Measurements from ENCODE around the gene CFAP57. TPM values are rescaled to one million over a fixed set of nuclear protein-coding genes. Genes with fewer than 3 reads are reported as not detected.

Gene CFAP57
- total and polyA plus RNA-seq, 2 of the 13 experiments (the other 11 are each of a cell fraction or from before 2014, with no cell fraction given), result 0.01 TPM; not detected in 1

GRCh38 chr1:43247256-43247921 is 75.3 kb downstream of the CFAP57 start (continued):
- TF ChIP-seq PRDM4 (CRISPR knock-in tag; IDR thresholded peaks at IDR 0.05; ENCODE audit: borderline replicate concordance) (no peak), CEBPB (IDR thresholded peaks at IDR 0.05; ENCODE audit: borderline replicate concordance, low read depth, low read length) (0 out of 2 replicates have a peak, but pooled peaks have one; percentile 11), MXI1 (IDR thresholded peaks at IDR 0.05; ENCODE audit: borderline replicate concordance, low read depth, low read length) (no peak), ZNF724P (CRISPR knock-in tag; IDR thresholded peaks at IDR 0.05; ENCODE audit: borderline replicate concordance) (peak; percentile 97), FOXO4 (CRISPR knock-in tag; conservative IDR thresholded peaks at IDR 0.05) (no peak), HMG20A (CRISPR knock-in tag; IDR thresholded peaks at IDR 0.05; ENCODE audit: borderline replicate concordance) (0 out of 2 replicates have a peak, but pooled peaks have one; percentile 3), HOXD1 (CRISPR knock-in tag; IDR thresholded peaks at IDR 0.05) (no peak), DMAP1 (CRISPR knock-in tag; IDR thresholded peaks at IDR 0.05) (no peak), ZNF839 (CRISPR knock-in tag; IDR thresholded peaks at IDR 0.05; ENCODE audit: borderline replicate concordance) (no peak)
- TF ChIP-seq, protein P1, sequence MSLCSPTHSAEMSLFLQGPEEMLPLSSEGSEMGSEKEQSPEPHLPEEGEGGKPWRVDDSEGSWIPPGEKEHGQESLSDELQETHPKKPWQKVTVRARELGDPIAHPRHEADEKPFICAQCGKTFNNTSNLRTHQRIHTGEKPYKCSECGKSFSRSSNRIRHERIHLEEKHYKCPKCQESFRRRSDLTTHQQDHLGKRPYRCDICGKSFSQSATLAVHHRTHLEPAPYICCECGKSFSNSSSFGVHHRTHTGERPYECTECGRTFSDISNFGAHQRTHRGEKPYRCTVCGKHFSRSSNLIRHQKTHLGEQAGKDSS (CRISPR knock-in tag; IDR thresholded peaks at IDR 0.05; ENCODE audit: borderline replicate concordance, low read depth), result no peak
- TF ChIP-seq, protein P2, sequence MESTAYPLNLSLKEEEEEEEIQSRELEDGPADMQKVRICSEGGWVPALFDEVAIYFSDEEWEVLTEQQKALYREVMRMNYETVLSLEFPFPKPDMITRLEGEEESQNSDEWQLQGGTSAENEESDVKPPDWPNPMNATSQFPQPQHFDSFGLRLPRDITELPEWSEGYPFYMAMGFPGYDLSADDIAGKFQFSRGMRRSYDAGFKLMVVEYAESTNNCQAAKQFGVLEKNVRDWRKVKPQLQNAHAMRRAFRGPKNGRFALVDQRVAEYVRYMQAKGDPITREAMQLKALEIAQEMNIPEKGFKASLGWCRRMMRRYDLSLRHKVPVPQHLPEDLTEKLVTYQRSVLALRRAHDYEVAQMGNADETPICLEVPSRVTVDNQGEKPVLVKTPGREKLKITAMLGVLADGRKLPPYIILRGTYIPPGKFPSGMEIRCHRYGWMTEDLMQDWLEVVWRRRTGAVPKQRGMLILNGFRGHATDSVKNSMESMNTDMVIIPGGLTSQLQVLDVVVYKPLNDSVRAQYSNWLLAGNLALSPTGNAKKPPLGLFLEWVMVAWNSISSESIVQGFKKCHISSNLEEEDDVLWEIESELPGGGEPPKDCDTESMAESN (CRISPR knock-in tag; conservative IDR thresholded peaks at IDR 0.05), result no peak
- TF ChIP-seq, protein P3, sequence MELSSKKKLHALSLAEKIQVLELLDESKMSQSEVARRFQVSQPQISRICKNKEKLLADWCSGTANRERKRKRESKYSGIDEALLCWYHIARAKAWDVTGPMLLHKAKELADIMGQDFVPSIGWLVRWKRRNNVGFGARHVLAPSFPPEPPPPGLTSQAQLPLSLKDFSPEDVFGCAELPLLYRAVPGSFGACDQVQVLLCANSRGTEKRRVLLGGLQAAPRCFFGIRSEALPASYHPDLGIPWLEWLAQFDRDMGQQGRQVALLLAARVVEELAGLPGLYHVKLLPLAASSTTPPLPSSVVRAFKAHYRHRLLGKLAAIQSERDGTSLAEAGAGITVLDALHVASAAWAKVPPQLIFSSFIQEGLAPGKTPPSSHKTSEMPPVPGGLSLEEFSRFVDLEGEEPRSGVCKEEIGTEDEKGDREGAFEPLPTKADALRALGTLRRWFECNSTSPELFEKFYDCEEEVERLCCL (CRISPR knock-in tag; IDR thresholded peaks at IDR 0.05; ENCODE audit: borderline replicate concordance), result no peak
